Fibroblast of pulmonary artery (primary cell): Measurements from ENCODE around the gene JARID2.

Source experiments
- DNase-seq: peaks from one replicate; pipeline ENCODE4 v3.0.0-alpha.2; 2010; ENCODE audit warnings: low read depth
- H3K4me3 ChIP-seq: replicated peaks from 2 replicates; pipeline ENCODE4 v1.5.1; 2011; ENCODE audit warnings: low read depth, mild to moderate bottlenecking, control low read depth, low read length, moderate library complexity
- TF ChIP-seq, protein P1 (sequence below): IDR thresholded peaks from 2 replicates; pipeline ENCODE4 v1.5.1; 2011; ENCODE audit warnings: mild to moderate bottlenecking, control low read depth, low read length, inconsistent platforms; ENCODE audit errors: missing control alignments

The JARID2 gene

DNA sequence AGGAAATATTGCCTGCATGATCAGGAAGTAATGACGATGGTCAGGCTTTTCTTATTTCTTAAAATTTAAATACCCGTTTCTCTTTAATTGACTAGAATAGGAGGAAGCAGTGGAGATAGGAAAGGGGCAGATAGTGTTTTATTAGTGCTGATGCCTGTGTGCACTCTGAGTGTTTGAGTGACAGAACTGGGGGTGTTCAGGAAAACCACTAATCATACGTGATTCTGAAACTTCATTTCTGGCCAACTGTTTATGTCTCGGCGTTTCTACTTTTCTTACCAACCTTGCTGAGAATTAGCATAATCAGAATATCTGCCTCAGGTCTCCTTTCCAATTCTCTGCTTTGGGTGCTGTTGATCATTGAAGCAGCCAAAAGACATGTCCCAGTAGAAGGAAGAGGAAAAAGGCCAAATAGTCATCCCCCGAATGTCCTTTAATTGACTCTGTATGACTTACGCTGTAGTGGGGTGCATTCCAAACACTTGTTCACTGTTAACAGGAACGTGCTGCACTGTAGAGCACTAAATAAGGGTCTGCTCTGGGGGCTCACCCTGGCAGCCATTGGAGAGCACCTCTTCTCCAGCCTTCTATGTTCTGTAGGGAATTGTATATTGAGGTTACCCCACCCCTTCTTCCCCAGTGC, 152.9 kb downstream of the JARID2 start:
- DNase-seq: no peak
- H3K4me3 ChIP-seq: no peak overlapping the region

DNA sequence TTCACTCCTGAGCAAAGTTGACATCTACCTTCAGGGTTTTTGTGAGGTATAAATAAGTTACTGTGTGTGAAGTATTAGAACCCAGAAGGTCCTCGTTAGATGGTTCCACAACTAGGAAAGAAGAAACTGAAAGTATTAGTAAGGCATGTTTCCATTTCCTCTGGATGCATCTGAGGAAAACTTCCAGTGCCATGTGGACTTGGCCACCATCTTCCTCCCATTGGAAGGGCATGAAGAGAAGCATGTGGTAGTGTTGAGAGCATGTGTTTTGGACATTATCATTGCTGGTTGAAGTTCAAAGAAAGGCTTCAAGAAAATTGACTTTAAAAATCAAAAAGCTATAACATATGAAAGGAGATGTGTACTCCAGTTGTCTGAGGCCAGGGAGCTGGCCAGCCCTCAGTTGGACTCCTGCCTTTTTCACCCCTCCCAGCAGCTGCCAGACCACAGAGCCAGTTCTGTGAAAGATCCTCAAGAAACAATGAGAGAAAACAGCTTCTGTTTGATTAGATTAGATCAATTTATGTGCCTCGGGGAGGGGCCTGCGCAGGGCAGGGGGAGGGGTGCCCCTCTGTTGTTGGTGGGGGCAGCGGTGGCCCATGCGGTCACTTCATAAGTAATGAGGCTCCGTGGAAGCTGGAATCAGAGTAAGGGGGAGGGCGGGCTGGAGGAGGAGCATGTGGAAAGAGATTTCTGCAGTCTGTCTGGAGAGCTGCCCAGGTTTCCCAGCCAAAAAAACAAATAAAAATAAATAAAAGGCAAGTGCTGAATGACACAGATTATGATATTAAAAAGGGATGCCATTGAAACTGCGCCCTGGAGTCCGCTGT, 154.0 kb downstream of the JARID2 start:
- DNase-seq: peak; percentile 89
- peak overlapping the region; percentile 44 for H3K4me3 ChIP-seq
- TF ChIP-seq, protein P1, sequence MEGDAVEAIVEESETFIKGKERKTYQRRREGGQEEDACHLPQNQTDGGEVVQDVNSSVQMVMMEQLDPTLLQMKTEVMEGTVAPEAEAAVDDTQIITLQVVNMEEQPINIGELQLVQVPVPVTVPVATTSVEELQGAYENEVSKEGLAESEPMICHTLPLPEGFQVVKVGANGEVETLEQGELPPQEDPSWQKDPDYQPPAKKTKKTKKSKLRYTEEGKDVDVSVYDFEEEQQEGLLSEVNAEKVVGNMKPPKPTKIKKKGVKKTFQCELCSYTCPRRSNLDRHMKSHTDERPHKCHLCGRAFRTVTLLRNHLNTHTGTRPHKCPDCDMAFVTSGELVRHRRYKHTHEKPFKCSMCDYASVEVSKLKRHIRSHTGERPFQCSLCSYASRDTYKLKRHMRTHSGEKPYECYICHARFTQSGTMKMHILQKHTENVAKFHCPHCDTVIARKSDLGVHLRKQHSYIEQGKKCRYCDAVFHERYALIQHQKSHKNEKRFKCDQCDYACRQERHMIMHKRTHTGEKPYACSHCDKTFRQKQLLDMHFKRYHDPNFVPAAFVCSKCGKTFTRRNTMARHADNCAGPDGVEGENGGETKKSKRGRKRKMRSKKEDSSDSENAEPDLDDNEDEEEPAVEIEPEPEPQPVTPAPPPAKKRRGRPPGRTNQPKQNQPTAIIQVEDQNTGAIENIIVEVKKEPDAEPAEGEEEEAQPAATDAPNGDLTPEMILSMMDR: no peak

More for the DNA sequence above, 152.9 kb downstream of the JARID2 start:
- TF ChIP-seq, protein P1: no peak

DNA sequence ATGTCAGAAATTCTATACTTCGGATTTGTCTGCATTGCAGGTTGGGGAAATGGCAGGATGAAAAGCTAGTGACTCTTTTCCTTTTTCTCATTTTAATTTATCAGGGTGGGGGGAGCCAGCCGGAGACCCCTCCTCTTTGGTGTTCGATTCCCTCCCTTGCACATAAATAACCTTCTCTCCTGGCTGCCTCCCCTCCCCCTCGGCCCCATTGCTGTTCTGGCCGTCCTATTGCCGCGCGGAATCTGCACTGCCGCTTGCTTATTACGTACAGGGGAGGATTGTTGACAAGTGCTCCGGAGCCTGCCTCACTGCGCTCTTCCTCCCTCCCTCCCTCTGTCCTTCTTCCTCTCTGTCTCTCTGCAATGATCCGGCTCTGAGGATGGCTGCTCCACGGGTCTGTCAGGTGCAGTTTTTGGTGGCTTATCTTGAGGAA, 154.7 kb downstream of the JARID2 start:
- H3K4me3 ChIP-seq: peak overlapping the region; percentile 44
- DNase-seq: peak; percentile 56
- TF ChIP-seq, protein P1: no peak

DNA sequence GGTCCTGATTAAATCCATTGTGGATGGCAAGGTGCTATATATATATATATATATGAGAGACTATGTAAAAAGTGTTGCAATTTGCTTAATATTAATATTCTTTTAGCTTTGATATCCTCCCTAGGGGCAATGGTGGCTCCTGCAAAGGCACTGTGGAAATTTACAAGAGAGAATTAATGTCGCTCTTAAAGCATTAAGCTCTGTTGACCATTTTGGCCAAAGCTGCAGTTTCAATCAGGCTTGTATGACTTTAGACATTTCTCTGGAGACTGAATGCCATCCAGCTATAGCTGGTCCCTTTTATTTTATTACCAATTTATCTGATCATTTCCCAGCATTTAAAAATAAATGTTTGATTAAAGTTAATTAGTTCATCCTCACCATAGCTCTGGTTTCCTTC, 155.3 kb downstream of the JARID2 start:
- H3K4me3 ChIP-seq: peak overlapping the region; percentile 44
- no peak for DNase-seq

DNA sequence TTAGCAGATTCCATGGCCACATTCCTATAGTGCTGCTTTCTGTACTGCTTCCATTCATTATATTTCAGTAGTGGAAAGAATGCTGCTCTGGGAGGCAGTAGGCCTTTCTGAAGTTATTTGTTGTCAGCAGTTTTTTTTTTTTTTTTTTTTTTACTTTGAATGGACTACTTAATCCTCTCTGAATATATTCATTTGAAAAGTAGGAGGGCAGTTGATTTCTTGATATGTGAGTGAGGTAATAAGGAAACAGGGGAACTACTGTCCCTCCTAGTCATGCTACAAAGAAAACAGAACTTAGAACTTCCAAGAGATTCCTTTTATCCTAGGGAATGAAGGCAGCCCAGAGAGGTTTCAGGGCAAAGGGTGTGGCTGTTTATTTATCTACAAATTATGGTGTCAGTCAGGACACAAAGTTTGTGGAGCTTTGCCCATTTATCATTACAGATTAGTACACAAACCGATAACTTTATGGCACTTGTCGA, 155.9 kb downstream of the JARID2 start:
- peak; percentile 14 for DNase-seq
- no peak overlapping the region for H3K4me3 ChIP-seq
- TF ChIP-seq, protein P1: no peak

More for the DNA sequence above, 155.3 kb downstream of the JARID2 start:
- TF ChIP-seq, protein P1: no peak

DNA sequence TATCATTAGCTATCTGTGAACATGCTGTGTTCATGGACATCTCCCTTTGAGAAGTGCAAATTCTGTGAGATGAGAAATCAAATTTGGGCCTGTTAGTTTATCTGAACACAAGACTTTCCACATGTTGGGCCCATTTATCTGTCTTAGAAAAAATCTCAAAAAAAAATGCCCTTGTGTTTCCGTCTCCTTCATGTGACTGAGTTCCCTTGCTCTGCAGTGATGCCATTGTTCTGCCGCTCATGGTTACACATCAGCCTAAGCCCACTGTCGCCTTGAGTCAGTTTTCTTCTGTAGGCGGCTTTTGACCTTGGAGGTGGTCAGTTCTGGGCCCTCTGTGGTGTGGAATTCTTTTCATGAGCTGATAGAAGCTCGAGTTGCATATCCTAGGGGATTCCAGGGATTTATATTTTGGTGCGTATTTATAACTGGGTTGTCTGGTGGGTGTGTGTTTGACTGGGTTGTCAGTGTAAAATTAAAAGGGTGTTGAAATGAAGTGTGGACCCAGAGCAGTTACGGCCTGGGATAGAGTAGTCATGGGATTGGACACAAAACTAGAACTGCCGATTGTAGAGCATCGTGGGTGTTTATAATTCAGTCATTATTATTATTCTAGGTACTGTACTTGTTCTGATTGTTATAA, 156.7 kb downstream of the JARID2 start:
- no peak overlapping the region for H3K4me3 ChIP-seq
- DNase-seq: no peak
- TF ChIP-seq, protein P1: no peak
